PC-3 (cell line): ENCODE measurements around the gene GABRR1. TPM values are rescaled to one million over a fixed set of nuclear protein-coding genes. Genes with fewer than 3 reads are reported as not detected.

Source experiments
- total RNA-seq: library from RNA; depleted of rRNA; stranded (reverse); fragments of >200 nt; gene quantifications from 2 replicates; pipeline ENCODE4 v1.2.3, GENCODE V29; 2014; rRNA removed

GABRR1 gene
- total RNA-seq, 1 experiment from 2014 or later: not detected

Other genes starting within 250 kb of the GABRR1 start
- 9.3 and 12.7 TPM in 2 replicates for gene PNRC1, start 136.6 kb downstream of the GABRR1 start, total RNA-seq
- gene SRSF12, start 99.3 kb downstream of the GABRR1 start, total RNA-seq: not detected in 2 replicates
- gene PM20D2, start 71.3 kb downstream of the GABRR1 start, total RNA-seq: 17.3 and 21.0 TPM in 2 replicates
- gene GABRR2, start 97.9 kb upstream of the GABRR1 start, total RNA-seq: 0.23 and 0.36 TPM in 2 replicates
- 22.4 and 23.2 TPM in 2 replicates for gene UBE2J1, start 135.4 kb upstream of the GABRR1 start, total RNA-seq
- 0.35 and 0.62 TPM in 2 replicates for gene RRAGD, start 194.9 kb upstream of the GABRR1 start, total RNA-seq
- 5.6 and 6.9 TPM in 2 replicates for gene ANKRD6, start 215.8 kb upstream of the GABRR1 start, total RNA-seq